ENCODE measurements around the gene TUFT1. TPM values are rescaled to one million over a fixed set of nuclear protein-coding genes. Genes with fewer than 3 reads are reported as not detected.

Gene TUFT1
- total RNA-seq, 4 donors from 2014 or later = 3.3 to 8.1 (median 5.3) TPM

DNA sequence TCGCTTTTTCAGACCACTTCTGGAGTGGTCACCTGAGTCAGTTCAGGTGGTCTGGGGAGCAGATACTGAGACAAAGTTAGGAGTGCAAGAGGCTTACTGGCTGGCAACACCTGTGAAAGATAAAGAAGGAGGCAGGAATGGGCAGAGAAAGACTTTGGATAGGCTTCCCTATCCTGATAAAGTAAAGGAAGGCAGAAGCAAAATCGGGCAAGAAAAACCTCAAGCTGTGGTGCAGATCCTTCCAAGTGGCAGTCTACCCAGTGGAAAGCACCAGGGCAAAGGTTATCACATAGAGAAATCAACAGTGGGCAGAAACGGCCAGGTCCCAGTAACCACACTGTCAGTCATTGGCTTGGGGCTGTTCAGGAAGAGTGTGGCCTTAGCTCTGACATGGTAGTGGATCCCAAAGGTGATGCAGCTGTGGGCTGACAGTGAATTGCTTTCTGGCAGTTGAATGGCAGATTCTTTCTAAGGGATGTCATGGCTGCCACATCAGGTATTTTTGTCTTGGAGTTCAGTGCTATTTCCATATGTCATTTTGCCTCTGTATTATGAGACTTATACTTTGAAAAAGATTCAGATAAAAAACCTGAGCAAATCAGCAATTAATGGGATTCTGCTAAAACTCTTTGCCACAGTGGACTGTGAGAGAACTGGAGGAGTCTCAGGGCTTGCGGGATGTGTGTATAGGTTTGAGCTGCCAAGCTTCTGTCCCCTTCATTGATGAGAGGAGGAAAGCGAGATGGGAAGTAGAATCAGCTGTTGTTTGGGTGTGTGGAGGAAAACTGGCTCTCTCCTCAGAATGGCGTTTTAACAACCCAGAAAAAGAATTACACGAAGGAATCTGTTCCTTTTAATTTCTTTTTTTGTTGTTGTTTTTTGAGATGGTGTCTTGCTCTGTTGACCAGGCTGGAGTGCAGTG, 37.0 kb upstream of the TUFT1 start:
- Histone ChIP-seq H3K27me3 (no peaks in the 10 kb centered on the region), H3K4me1 (no peaks in the 10 kb centered on the region), H3K4me3 (no peak overlapping the region), H3K9me3 (no peaks in the 10 kb centered on the region), H3K27ac (no peak overlapping the region), H3K36me3 (no peaks in the 10 kb centered on the region)
- WGBS, 2 donors = 67 to 78% methylated on average over 7 of the region's 7 CpGs
- DNase-seq (ENCODE audit: low spot score in 2 of 2) = no peak
- TF ChIP-seq, protein P1, sequence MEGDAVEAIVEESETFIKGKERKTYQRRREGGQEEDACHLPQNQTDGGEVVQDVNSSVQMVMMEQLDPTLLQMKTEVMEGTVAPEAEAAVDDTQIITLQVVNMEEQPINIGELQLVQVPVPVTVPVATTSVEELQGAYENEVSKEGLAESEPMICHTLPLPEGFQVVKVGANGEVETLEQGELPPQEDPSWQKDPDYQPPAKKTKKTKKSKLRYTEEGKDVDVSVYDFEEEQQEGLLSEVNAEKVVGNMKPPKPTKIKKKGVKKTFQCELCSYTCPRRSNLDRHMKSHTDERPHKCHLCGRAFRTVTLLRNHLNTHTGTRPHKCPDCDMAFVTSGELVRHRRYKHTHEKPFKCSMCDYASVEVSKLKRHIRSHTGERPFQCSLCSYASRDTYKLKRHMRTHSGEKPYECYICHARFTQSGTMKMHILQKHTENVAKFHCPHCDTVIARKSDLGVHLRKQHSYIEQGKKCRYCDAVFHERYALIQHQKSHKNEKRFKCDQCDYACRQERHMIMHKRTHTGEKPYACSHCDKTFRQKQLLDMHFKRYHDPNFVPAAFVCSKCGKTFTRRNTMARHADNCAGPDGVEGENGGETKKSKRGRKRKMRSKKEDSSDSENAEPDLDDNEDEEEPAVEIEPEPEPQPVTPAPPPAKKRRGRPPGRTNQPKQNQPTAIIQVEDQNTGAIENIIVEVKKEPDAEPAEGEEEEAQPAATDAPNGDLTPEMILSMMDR (IDR thresholded peaks at IDR 0.05) = no peak
- TF ChIP-seq POLR2A (IDR thresholded peaks at IDR 0.05) (no peak), EP300 (IDR thresholded peaks at IDR 0.05) (no peak)

DNA sequence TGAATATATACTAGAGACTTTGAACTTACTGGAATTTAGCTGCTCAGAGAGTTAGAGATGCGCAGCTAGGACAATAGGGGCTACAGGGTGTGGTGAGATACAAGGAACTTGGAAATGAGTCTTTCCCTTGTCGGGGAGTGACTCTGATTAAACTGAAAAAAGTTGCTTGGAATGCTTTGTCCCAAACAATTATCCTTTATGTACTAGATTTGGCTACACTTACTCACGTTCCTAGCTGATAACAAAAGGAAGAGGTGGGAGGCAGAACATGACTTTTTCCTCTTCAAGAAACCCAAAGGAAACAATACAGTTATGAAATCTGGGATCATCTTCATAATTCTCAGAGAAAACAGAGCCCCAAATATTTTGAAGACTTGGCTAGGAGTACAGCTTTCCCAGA, 35.9 kb upstream of the TUFT1 start:
- Histone ChIP-seq H3K4me3 (no peak overlapping the region), H3K36me3 (no peaks in the 10 kb centered on the region), H3K9me3 (no peaks in the 10 kb centered on the region), H3K27ac (no peak overlapping the region), H3K4me1 (no peaks in the 10 kb centered on the region), H3K27me3 (no peaks in the 10 kb centered on the region)
- 23 to 28% methylated on average over 3 of the region's 3 CpGs for WGBS, 2 donors
- no peak for DNase-seq (ENCODE audit: low spot score in 2 of 2)
- no peak for TF ChIP-seq EP300 (IDR thresholded peaks at IDR 0.05)
- TF ChIP-seq, protein P1 (IDR thresholded peaks at IDR 0.05) = no peak
- TF ChIP-seq POLR2A (IDR thresholded peaks at IDR 0.05) = no peak

DNA sequence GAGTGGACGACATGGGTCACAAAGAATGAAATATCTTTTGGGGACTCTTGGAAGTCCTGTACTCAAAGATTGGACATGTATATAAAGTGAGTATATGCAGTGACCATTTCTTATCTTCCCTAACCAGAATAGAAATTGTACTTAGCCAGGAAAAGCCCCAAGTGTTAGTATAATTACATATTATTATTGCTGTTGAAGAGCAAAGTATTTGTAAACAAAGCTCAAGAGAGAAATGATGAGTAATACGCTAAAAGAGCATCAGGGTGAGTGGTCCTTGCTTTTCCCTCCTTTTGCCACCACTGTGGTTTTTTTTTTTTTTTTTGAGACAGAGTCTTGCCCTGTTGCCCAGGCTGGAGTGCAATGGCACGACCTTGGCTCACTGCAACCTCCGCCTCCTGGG, 35.4 kb upstream of the TUFT1 start:
- Histone ChIP-seq H3K27ac (no peak overlapping the region), H3K4me1 (no peaks in the 10 kb centered on the region), H3K27me3 (no peaks in the 10 kb centered on the region), H3K4me3 (no peak overlapping the region), H3K9me3 (no peaks in the 10 kb centered on the region), H3K36me3 (no peaks in the 10 kb centered on the region)
- 73% methylated on average over 4 of the region's 4 CpGs for WGBS, 2 donors
- TF ChIP-seq EP300 (IDR thresholded peaks at IDR 0.05) (no peak), POLR2A (IDR thresholded peaks at IDR 0.05) (no peak)
- TF ChIP-seq, protein P1 (IDR thresholded peaks at IDR 0.05) = no peak
- DNase-seq (ENCODE audit: low spot score in 2 of 2) = no peak

DNA sequence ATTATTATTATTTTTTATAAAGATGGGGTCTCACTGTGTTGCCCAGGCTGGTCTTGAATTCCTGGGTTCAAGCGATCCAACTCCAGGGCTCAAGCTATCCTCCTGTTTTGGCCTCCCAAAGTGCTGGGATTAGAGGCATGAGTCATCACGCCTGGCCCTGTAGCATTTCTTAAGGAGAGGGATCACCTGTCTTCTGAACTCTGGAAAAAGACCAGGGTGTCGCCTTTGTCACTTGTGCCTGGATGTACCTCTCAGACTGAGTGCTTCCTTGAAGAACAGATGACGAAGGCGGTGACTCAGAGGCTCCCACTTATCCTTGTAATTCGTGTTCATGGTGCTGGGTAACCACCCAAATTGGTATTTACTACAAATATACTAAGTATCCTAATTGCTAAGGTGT, 31.3 kb upstream of the TUFT1 start:
- no peaks in the 10 kb centered on the region for H3K36me3 ChIP-seq
- no peak for DNase-seq (ENCODE audit: low spot score in 2 of 2)
- H3K27me3 ChIP-seq = peaks cover 0 to 5% of the 10 kb centered on the region in 2 donors
- no peak overlapping the region for H3K4me3 ChIP-seq
- peaks cover 0 to 19% (median 15%) of the 10 kb centered on the region in 4 donors for H3K4me1 ChIP-seq
- H3K9me3 ChIP-seq = no peaks in the 10 kb centered on the region
- 88 to 91% methylated on average over 6 of the region's 6 CpGs for WGBS, 2 donors
- peak overlapping the region in 1 of 4 donors; percentile 58 for H3K27ac ChIP-seq
- TF ChIP-seq, protein P1 (IDR thresholded peaks at IDR 0.05) = no peak
- TF ChIP-seq EP300 (IDR thresholded peaks at IDR 0.05) = no peak
- no peak for TF ChIP-seq POLR2A (IDR thresholded peaks at IDR 0.05)

DNA sequence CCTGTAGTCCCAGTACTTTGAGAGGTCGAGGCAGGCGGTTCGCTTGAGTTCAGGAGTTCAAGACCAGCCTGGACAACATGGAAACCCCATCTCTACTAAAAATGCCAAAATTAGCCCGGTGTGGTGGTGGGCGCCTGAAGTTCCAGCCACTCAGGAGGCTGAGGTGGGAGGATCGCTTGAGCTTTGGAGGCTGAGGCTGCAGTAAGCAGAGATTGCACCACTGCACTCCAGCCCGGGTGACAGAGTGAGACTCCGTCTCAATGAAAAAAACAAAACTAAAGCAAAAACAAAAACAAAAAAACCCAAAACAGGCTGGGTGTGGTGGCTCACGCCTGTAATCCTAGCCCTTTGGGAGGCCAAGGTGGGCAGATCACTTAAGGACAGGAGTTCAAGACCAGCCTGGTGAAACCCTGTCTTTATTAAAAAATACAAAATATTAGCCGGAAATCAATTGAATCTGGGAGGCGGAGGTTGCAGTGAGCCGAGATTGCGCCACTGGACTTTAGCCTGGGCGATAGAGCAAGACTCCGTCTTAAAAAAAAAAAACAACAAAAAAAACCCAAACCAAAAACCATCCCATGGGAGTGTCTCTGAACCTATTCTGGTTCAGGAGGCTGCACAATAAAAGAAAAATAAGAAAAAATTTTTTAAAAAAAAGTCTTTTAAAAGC, 30.6 kb upstream of the TUFT1 start:
- TF ChIP-seq EP300 (IDR thresholded peaks at IDR 0.05) (no peak), POLR2A (IDR thresholded peaks at IDR 0.05) (no peak)
- TF ChIP-seq, protein P1 (IDR thresholded peaks at IDR 0.05) = no peak
- H3K27ac ChIP-seq = peak overlapping the region in 1 of 4 donors; percentile 58
- peaks cover 0 to 19% (median 15%) of the 10 kb centered on the region in 4 donors for H3K4me1 ChIP-seq
- no peak overlapping the region for H3K4me3 ChIP-seq
- 91 to 92% methylated on average over 15 of the region's 15 CpGs for WGBS, 2 donors
- H3K27me3 ChIP-seq = peaks cover 0 to 5% of the 10 kb centered on the region in 2 donors
- H3K9me3 ChIP-seq = no peaks in the 10 kb centered on the region
- H3K36me3 ChIP-seq = no peaks in the 10 kb centered on the region
- DNase-seq (ENCODE audit: low spot score in 2 of 2) = no peak

Measured in tibial nerve (tissue), 4 donors.